ENCODE results near the gene SIRT3. TPM values are rescaled to one million over a fixed set of nuclear protein-coding genes. Genes with fewer than 3 reads are reported as not detected.
A peak's percentile ranks its signal among the peaks of the same experiment; 100 is the strongest.

The SIRT3 gene
- total RNA-seq, 1 donor from 2014 or later = 33.7 TPM

GRCh38 chr11:210122-210802 is 25.9 kb downstream of the SIRT3 start:
- TF ChIP-seq CTCF (conservative IDR thresholded peaks at IDR 0.05) = no peak
- Mint-ChIP-seq H3K9me3 (no peaks in the 10 kb centered on the region), H3K27me3 (no peaks in the 10 kb centered on the region), H3K27ac (peak overlapping the region; percentile 90), H3K4me1 (ENCODE audit: unreplicated experiment) (peaks cover 16% of the 10 kb centered on the region), H3K4me3 (peak overlapping the region; percentile 98), H3K36me3 (peaks cover 5% of the 10 kb centered on the region)
- DNase-seq (ENCODE audit: extremely low spot score, unreplicated experiment) = no peak

- TF ChIP-seq CTCF (conservative IDR thresholded peaks at IDR 0.05) = no peak
- H3K4me3 Mint-ChIP-seq = peak overlapping the region; percentile 98
- DNase-seq (ENCODE audit: extremely low spot score, unreplicated experiment) = no peak
- H3K27ac Mint-ChIP-seq = peak overlapping the region; percentile 90
- H3K4me1 Mint-ChIP-seq (ENCODE audit: unreplicated experiment) = peaks cover 16% of the 10 kb centered on the region
- peaks cover 5% of the 10 kb centered on the region for H3K36me3 Mint-ChIP-seq
- no peaks in the 10 kb centered on the region for H3K27me3 Mint-ChIP-seq
- H3K9me3 Mint-ChIP-seq = no peaks in the 10 kb centered on the region
Measured at GRCh38 chr11:209275-210121, 26.6 kb downstream of the SIRT3 start.

- Mint-ChIP-seq H3K4me1 (ENCODE audit: unreplicated experiment) (peaks cover 16% of the 10 kb centered on the region), H3K9me3 (no peaks in the 10 kb centered on the region), H3K4me3 (peak overlapping the region; percentile 98), H3K36me3 (peaks cover 5% of the 10 kb centered on the region), H3K27ac (peak overlapping the region; percentile 90), H3K27me3 (no peaks in the 10 kb centered on the region)
- TF ChIP-seq CTCF (conservative IDR thresholded peaks at IDR 0.05) = no peak
- no peak for DNase-seq (ENCODE audit: extremely low spot score, unreplicated experiment)
Measured at GRCh38 chr11:208917-209260, 27.3 kb downstream of the SIRT3 start.

DNA sequence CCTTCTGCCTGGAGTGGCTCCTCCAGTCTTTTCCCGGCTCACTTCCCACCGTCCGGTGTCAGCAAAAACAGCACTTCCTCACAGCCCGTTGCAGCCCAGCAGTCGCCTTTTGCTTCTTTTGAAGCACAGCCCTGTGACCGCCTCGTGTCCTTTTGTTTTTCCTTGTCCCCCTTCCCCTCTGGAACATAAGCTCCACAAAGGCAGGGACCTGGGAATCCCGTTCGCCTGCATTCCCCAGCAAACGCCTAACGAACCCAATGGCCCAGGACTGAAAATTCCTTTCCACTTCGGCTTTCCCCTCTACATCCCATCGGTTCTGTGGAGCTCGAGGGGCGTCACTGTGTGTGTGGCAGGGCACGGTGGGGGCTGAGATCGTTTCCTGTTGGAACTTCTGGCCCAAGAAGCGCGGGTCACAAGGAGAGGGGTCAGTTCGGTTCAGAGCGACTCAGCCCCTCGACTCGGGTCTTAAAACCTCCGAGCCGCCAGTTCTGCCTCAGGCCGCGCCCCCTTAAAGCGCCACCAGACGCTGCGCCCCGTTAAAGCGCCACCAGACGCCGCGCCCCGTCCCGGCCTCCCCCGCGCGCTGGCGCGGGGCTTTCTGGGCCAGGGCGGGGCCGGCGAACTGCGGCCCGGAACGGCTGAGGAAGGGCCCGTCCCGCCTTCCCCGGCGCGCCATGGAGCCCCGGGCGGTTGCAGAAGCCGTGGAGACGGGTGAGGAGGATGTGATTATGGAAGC is 27.8 kb downstream of the SIRT3 start:
- Mint-ChIP-seq H3K27ac (peak overlapping the region; percentile 100), H3K36me3 (peaks cover 4% of the 10 kb centered on the region), H3K9me3 (no peaks in the 10 kb centered on the region), H3K4me1 (ENCODE audit: unreplicated experiment) (peaks cover 16% of the 10 kb centered on the region), H3K4me3 (peak overlapping the region; percentile 98), H3K27me3 (no peaks in the 10 kb centered on the region)
- peak; percentile 80 for DNase-seq (ENCODE audit: extremely low spot score, unreplicated experiment)
- TF ChIP-seq CTCF (conservative IDR thresholded peaks at IDR 0.05) = no peak

GRCh38 chr11:207863-208180 is 28.3 kb downstream of the SIRT3 start:
- Mint-ChIP-seq H3K4me1 (ENCODE audit: unreplicated experiment) (peaks cover 16% of the 10 kb centered on the region), H3K4me3 (peak overlapping the region; percentile 98), H3K27me3 (no peaks in the 10 kb centered on the region), H3K9me3 (no peaks in the 10 kb centered on the region), H3K27ac (peak overlapping the region; percentile 100), H3K36me3 (no peaks in the 10 kb centered on the region)
- no peak for DNase-seq (ENCODE audit: extremely low spot score, unreplicated experiment)
- TF ChIP-seq CTCF (conservative IDR thresholded peaks at IDR 0.05) = no peak
